NCI-H1048 (cell line): Measurements from ENCODE around the gene GPR21.

Experiments used
- DNase-seq: peaks from one replicate; lab custom pipeline; 2025; lab: John Stamatoyannopoulos, UW

Gene GPR21

GRCh38 chr9:123063896-123064295 lies 30.4 kb downstream of the GPR21 start:
- no peak for DNase-seq

- no peak for DNase-seq
Observed at GRCh38 chr9:123064716-123065115, 31.2 kb downstream of the GPR21 start.

- no peak for DNase-seq
Observed at GRCh38 chr9:123065196-123065595, 31.7 kb downstream of the GPR21 start.

- no peak for DNase-seq
Observed at GRCh38 chr9:123067136-123067535, 33.7 kb downstream of the GPR21 start.

GRCh38 chr9:123069010-123069481 lies 35.6 kb downstream of the GPR21 start:
- DNase-seq = no peak

- no peak for DNase-seq
Observed at GRCh38 chr9:123070198-123070597, 36.7 kb downstream of the GPR21 start.

GRCh38 chr9:123072407-123072995 lies 39.0 kb downstream of the GPR21 start:
- no peak for DNase-seq

GRCh38 chr9:123073441-123073840 lies 40.0 kb downstream of the GPR21 start:
- DNase-seq = no peak

- DNase-seq = no peak
Observed at GRCh38 chr9:123073991-123074422, 40.5 kb downstream of the GPR21 start.

- no peak for DNase-seq
Observed at GRCh38 chr9:123074628-123075027, 41.2 kb downstream of the GPR21 start.

GRCh38 chr9:123080444-123080843 lies 47.0 kb downstream of the GPR21 start:
- DNase-seq = no peak

GRCh38 chr9:123081824-123082223 lies 48.4 kb downstream of the GPR21 start:
- no peak for DNase-seq

- DNase-seq = no peak
Observed at GRCh38 chr9:123083680-123084079, 50.2 kb downstream of the GPR21 start.

GRCh38 chr9:123084256-123084655 lies 50.8 kb downstream of the GPR21 start:
- DNase-seq = no peak
